AG04450 (cell line): ENCODE measurements around the gene SLC4A2. TPM values are rescaled to one million over a fixed set of nuclear protein-coding genes. Genes with fewer than 3 reads are reported as not detected.

Experiments used
- CTCF ChIA-PET: fragments of 300-600, 350-600 bp; formaldehyde crosslinking; extraction: SDS; loops from one replicate; lab custom pipeline; 2022; ENCODE audit warnings: antibody characterized with exemption, inconsistent platforms; lab: Charles Lee
- POLR2A ChIA-PET: fragments of 350-600 bp; formaldehyde crosslinking; extraction: SDS; loops from one replicate; lab custom pipeline; 2021; ENCODE audit warnings: antibody characterized with exemption, inconsistent platforms; lab: Yijun Ruan, JAX
- DNase-seq: peaks from one replicate; pipeline ENCODE4 v3.0.0-alpha.2; 2011; ENCODE audit warnings: low read depth, low spot score
- H3K27ac ChIP-seq: one replicate; pipeline ENCODE4 v1.5.1; 2012; ENCODE audit warnings: low read depth, low read length, control low read depth
- H3K27me3 ChIP-seq: one replicate; pipeline ENCODE4 v1.6.0; 2012; ENCODE audit warnings: low read length; ENCODE audit not compliant: control insufficient read depth, insufficient read depth
- H3K4me3 ChIP-seq: 2 replicates; pipeline ENCODE4 v1.5.1; 2011; ENCODE audit warnings: mild to moderate bottlenecking, low read depth, low read length, control low read depth
- H3K9me3 ChIP-seq: 2 replicates; pipeline ENCODE4 v1.5.1; 2012; ENCODE audit warnings: low read length; ENCODE audit not compliant: control insufficient read depth, insufficient read depth
- polyA plus RNA-seq: library from polyadenylated mRNA; depleted of rRNA; stranded (reverse); fragments of >200 nt; gene quantifications from 2 replicates; pipeline ENCODE4 v1.2.3, GENCODE V29; 2011
- TF ChIP-seq, protein P1 (sequence below): IDR thresholded peaks from 2 replicates; pipeline ENCODE4 v1.5.1; 2011; ENCODE audit warnings: low read depth, low read length, control low read depth, inconsistent platforms

The SLC4A2 gene
- polyA plus RNA-seq, 1 experiment = 40.5 TPM

GRCh38 chr7:151102991-151103390 lies 43.6 kb downstream of the SLC4A2 start:
- no peak overlapping the region for H3K27ac ChIP-seq
- DNase-seq = no peak
- ChIA-PET POLR2A (no interaction called here), CTCF (interaction anchor here (1.9 to 2.3 kb wide), 3 partner anchors 8 to 43 kb away, joined by 5 to 13 read pairs (median 12); no protein-coding TSS in a partner anchor)
- H3K4me3 ChIP-seq = no peak overlapping the region
- TF ChIP-seq, protein P1, sequence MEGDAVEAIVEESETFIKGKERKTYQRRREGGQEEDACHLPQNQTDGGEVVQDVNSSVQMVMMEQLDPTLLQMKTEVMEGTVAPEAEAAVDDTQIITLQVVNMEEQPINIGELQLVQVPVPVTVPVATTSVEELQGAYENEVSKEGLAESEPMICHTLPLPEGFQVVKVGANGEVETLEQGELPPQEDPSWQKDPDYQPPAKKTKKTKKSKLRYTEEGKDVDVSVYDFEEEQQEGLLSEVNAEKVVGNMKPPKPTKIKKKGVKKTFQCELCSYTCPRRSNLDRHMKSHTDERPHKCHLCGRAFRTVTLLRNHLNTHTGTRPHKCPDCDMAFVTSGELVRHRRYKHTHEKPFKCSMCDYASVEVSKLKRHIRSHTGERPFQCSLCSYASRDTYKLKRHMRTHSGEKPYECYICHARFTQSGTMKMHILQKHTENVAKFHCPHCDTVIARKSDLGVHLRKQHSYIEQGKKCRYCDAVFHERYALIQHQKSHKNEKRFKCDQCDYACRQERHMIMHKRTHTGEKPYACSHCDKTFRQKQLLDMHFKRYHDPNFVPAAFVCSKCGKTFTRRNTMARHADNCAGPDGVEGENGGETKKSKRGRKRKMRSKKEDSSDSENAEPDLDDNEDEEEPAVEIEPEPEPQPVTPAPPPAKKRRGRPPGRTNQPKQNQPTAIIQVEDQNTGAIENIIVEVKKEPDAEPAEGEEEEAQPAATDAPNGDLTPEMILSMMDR = no peak
- no peaks in the 10 kb centered on the region for H3K9me3 ChIP-seq
- no peaks in the 10 kb centered on the region for H3K27me3 ChIP-seq

DNA sequence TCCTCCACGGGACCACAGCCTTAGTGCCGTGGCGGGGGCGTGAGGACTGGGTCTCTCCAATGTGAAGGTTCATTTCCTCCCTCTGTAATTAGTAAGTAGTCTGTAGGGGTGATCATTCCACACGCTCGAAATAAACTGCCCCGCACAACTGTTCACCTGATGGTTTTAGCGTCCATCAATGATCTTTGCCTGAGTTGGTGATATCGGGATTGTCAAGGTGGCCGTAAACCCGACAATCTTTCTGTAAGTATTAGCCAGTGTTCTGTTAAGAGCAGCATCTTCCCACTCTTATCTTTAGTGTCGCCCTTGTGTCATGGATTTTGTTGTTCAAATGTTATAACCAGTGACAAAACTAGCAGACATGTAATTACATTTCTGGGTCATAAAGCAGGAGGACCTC lies 44.6 kb downstream of the SLC4A2 start:
- no peak overlapping the region for H3K4me3 ChIP-seq
- POLR2A ChIA-PET = no interaction called here
- no peak overlapping the region for H3K27ac ChIP-seq
- CTCF ChIA-PET = interaction anchor here (1.9 to 2.3 kb wide), 2 partner anchors 13 to 44 kb away, joined by 5 to 13 read pairs; no protein-coding TSS in a partner anchor
- TF ChIP-seq, protein P1 = no peak
- no peaks in the 10 kb centered on the region for H3K27me3 ChIP-seq
- DNase-seq = no peak
- no peaks in the 10 kb centered on the region for H3K9me3 ChIP-seq

DNA sequence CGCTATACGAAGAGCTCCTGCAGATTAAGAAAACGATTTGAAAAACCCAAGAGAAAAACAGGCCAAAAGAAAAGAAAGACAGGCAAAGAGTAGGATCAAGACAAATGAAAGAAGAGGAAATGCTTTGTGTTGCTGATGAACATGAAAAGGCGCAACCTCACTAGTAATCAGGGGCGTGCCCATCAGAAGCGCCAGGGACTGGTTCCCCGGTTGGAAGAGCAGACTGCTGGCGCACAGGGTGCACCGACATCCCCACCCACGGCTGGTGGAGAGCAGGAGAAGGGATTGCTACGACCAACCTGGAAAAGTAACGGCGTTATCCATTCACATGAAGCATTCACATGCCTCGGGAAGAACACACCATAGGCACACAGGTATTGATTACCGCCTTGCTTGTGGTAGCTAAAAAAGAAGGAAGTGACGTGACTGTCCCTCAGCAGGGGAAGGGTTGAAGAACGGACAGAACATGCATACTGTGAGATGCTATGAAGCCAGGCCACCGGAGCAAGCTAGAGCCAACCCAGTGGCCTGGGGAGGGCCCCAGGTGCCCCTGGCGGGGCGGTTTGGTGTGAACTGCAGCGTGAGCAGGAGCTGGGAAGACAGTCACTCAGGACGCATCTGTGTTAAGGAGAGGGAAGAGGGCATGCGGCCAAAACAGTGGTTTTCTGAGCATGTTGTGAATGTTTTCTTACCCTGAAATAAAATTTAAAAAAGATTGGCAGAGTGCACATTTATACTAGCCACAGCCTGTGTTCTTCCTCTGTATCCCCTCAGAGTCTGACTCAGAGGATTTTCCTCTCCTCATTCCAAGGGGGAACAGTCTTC lies 45.2 kb downstream of the SLC4A2 start:
- H3K27ac ChIP-seq = peak overlapping the region; percentile 31
- CTCF ChIA-PET = interaction anchor here (1.5 kb wide), 1 partner anchor 19 kb away, joined by 3 read pairs; no protein-coding TSS in a partner anchor
- H3K9me3 ChIP-seq = no peaks in the 10 kb centered on the region
- DNase-seq = no peak
- POLR2A ChIA-PET = interaction anchor here (0.7 kb wide), 2 partner anchors 10 to 16 kb away, joined by 4 to 8 read pairs; no protein-coding TSS in a partner anchor
- H3K4me3 ChIP-seq = no peak overlapping the region
- TF ChIP-seq, protein P1 = no peak
- no peaks in the 10 kb centered on the region for H3K27me3 ChIP-seq

DNA sequence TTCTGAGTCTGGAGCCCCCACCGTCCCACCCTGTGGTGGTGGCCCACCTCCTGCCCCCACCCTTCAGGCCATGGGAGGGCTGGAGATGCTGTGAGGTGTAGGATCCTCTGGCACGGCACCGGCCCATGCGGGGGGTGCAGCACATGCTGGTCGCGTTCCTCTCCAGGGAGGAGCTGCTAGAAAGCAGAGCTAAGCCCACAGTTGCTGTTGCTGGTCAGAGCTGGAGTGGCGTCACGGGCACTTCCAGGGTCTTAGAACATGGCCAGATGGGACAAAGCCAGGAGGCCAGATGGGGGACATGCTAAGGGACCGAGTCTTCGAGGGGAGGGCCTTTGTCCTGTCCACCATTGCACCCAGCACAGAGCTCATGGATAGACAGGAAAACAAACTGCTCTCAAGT lies 48.5 kb downstream of the SLC4A2 start:
- Histone ChIP-seq H3K27me3 (no peaks in the 10 kb centered on the region), H3K9me3 (no peaks in the 10 kb centered on the region), H3K4me3 (no peak overlapping the region), H3K27ac (no peak overlapping the region)
- DNase-seq = no peak
- CTCF ChIA-PET = interaction anchor here (0.8 to 7.0 kb wide), 4 partner anchors 19 to 145 kb away, joined by 3 to 86 read pairs (median 4); partner anchors contain the start of gene AGAP3
- TF ChIP-seq, protein P1 = no peak
- POLR2A ChIA-PET = interaction anchor here (0.6 kb wide), 1 partner anchor 55 kb away, joined by 4 read pairs; no protein-coding TSS in a partner anchor
